Measurements from ENCODE around the gene HBA1.
"Not testable (repeated sequence)": the region's sequence is repeated elsewhere in the genome, so short reads cannot be mapped to it uniquely, and the experiment has no call there.

Gene HBA1

GRCh38 chr16:176477-177382 is at the start of gene HBA1:
HBA1 (plus strand) TSS chr16:176680; CDS start chr16:176717, 37 bp downstream.
- not testable (repeated sequence) for DNase-seq (ENCODE audit: low read depth in 3 of 3)

- DNase-seq (ENCODE audit: low read depth in 3 of 3): no peak
Measured at GRCh38 chr16:129075-129474, 47.4 kb upstream of the HBA1 start.

- DNase-seq (ENCODE audit: low read depth in 3 of 3): no peak
Measured at GRCh38 chr16:130533-131173, 45.8 kb upstream of the HBA1 start.

- DNase-seq (ENCODE audit: low read depth in 3 of 3): no peak
Measured at GRCh38 chr16:132120-132519, 44.4 kb upstream of the HBA1 start.

GRCh38 chr16:133716-134115 is 42.8 kb upstream of the HBA1 start:
- DNase-seq (ENCODE audit: low read depth in 3 of 3): no peak

- peak in 1 of 3 donors; percentile 9 for DNase-seq (ENCODE audit: low read depth in 3 of 3)
Measured at GRCh38 chr16:138049-138417, 38.4 kb upstream of the HBA1 start.

GRCh38 chr16:140175-140857 is 36.2 kb upstream of the HBA1 start:
- no peak for DNase-seq (ENCODE audit: low read depth in 3 of 3)

- no peak for DNase-seq (ENCODE audit: low read depth in 3 of 3)
Measured at GRCh38 chr16:142405-142967, 34.0 kb upstream of the HBA1 start.

GRCh38 chr16:143047-143446 is 33.4 kb upstream of the HBA1 start:
- DNase-seq (ENCODE audit: low read depth in 3 of 3): no peak

- DNase-seq (ENCODE audit: low read depth in 3 of 3): no peak
Measured at GRCh38 chr16:143456-143855, 33.0 kb upstream of the HBA1 start.

- no peak for DNase-seq (ENCODE audit: low read depth in 3 of 3)
Measured at GRCh38 chr16:144797-145252, 31.7 kb upstream of the HBA1 start.

- DNase-seq (ENCODE audit: low read depth in 3 of 3): no peak
Measured at GRCh38 chr16:146646-147045, 29.8 kb upstream of the HBA1 start.

- no peak for DNase-seq (ENCODE audit: low read depth in 3 of 3)
Measured at GRCh38 chr16:149024-149660, 27.3 kb upstream of the HBA1 start.

- DNase-seq (ENCODE audit: low read depth in 3 of 3): no peak
Measured at GRCh38 chr16:152141-153128, 24.0 kb upstream of the HBA1 start, which contains the start of gene HBZ. HBZ (plus strand) TSS chr16:152644; CDS start chr16:152910, 266 bp downstream.

GRCh38 chr16:153129-153521 is 23.4 kb upstream of the HBA1 start:
- not testable (repeated sequence) for DNase-seq (ENCODE audit: low read depth in 3 of 3)

- DNase-seq (ENCODE audit: low read depth in 3 of 3): not testable (repeated sequence)
Measured at GRCh38 chr16:153550-154216, 22.8 kb upstream of the HBA1 start.

- no peak for DNase-seq (ENCODE audit: low read depth in 3 of 3)
Measured at GRCh38 chr16:154217-155030, 22.1 kb upstream of the HBA1 start.

GRCh38 chr16:155031-155398 is 21.5 kb upstream of the HBA1 start:
- DNase-seq (ENCODE audit: low read depth in 3 of 3): no peak

All from stimulated activated CD4-positive, alpha-beta T cell treated with anti-CD3 and anti-CD28 coated beads, TNF-alpha, amount 100 ng/mL, for 48 hours (primary cell).